GM19351 (cell line): ENCODE measurements around the gene LCLAT1.
"Not testable (repeated sequence)": the region's sequence is repeated elsewhere in the genome, so short reads cannot be mapped to it uniquely, and the experiment has no call there.

Experiments used
- ATAC-seq: cut with Tn5 transposase; IDR thresholded peaks from one replicate; pipeline ENCODE4 v1.9.1; 2021; ENCODE audit warnings: mild to moderate bottlenecking, moderate library complexity; ENCODE audit not compliant: unreplicated experiment

Gene LCLAT1

DNA sequence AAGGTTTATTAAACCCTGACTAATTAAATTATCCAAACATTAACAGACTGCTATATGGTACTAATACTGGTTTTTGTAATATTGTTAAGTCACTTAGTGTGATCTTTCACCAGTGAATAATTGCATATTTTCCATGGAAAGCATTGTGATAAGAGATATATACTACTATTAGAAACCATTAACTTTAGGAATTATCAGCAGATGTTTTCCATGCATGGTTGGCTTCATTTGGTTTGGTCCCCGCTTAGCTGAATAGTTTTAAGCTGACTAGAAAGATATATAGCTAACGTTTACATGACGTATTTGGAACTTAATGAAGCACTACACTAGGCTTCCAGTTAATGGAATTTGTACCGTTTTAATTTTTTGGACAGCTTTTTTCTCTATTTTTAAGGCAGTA, 37.9 kb downstream of the LCLAT1 start:
- no peak for ATAC-seq

- ATAC-seq, result no peak
Observed at GRCh38 chr2:30486655-30487054, 39.6 kb downstream of the LCLAT1 start.

DNA sequence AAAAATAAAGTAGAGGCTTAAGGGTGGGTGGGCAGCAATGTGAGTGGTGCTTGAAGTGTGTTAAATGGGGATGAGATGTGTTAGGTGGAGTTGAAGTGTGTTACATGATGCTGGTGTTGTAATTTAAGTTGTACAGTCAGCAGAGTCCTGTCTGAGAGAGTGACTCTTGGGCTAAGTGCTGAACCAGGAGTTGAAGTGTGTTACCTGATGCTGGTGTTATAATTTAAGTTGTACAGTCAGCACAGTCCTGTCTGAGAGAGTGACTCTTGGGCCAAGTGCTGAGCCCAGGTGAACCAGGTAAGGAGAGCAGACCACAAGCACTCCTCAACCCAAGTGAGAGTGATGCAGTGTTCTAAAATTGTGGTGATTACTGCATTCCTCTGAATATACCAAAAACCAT, 40.6 kb downstream of the LCLAT1 start:
- ATAC-seq, result no peak

- ATAC-seq, result no peak
Observed at GRCh38 chr2:30488012-30488659, 41.1 kb downstream of the LCLAT1 start.

GRCh38 chr2:30491225-30491624, 44.2 kb downstream of the LCLAT1 start:
- no peak for ATAC-seq

- ATAC-seq, result no peak
Observed at GRCh38 chr2:30492185-30492584, 45.1 kb downstream of the LCLAT1 start.

GRCh38 chr2:30492619-30493018, 45.6 kb downstream of the LCLAT1 start:
- no peak for ATAC-seq

GRCh38 chr2:30493440-30493839, 46.4 kb downstream of the LCLAT1 start:
- no peak for ATAC-seq

GRCh38 chr2:30495896-30496295, 48.9 kb downstream of the LCLAT1 start:
- ATAC-seq, result not testable (repeated sequence)

DNA sequence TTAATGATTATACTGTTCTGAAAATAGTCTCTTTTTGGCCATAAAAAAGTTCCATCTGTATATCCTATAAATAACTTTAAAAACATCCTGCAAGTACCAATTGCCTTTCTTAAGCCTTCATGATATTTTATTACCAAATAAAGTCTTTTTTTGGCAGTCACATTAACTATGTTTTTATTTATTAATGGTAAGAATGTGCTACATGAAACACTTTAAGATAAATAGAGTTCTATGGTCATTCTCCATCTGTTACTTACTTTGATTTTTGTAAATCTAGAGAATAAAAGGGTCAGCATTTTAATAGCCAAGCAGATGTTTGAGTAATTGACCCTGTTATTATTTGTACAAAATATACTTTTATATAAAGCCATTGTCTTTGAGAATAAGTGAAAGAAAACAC, 52.6 kb downstream of the LCLAT1 start:
- ATAC-seq, result no peak

DNA sequence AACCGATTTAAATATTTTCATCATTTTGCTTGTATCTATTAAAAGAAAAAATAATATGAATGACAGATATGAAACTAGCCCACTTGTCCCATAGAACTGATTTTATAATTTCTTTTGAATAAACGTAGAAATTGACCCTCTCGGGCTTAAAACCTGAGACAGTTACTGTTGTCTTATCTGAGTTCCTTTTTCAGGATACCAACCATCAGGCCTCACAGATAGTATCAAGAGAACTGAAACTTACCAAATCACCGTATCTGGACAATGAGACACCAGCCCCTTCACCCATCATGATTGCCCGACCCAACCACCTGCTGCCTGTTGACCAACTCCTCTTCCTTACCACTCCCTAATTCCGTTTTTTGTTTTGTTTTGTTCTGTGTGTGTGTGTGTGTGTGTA, 53.7 kb downstream of the LCLAT1 start:
- no peak for ATAC-seq

GRCh38 chr2:30502310-30502709, 55.3 kb downstream of the LCLAT1 start:
- ATAC-seq, result no peak

- ATAC-seq, result no peak
Observed at GRCh38 chr2:30503007-30503694, 56.1 kb downstream of the LCLAT1 start.

GRCh38 chr2:30503695-30504052, 56.6 kb downstream of the LCLAT1 start:
- ATAC-seq, result no peak

DNA sequence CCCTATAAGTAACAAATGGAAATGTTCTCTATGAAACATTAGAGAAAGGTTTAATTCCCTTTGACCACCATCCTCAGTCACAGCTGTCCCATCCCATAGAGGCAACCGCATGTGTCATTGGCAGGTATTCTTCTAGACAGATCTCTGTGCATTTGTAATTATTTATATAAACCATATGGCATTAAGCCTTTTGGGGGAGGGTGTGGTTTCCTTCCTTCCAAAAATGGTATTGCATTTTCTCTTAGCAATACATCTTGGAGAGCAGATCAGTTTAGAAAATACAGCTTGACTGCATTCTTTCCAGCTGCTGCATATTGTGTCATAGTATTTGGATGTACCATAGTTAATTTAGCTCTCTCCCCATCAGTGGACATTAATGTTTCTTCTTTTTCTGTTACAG, 57.7 kb downstream of the LCLAT1 start:
- no peak for ATAC-seq

DNA sequence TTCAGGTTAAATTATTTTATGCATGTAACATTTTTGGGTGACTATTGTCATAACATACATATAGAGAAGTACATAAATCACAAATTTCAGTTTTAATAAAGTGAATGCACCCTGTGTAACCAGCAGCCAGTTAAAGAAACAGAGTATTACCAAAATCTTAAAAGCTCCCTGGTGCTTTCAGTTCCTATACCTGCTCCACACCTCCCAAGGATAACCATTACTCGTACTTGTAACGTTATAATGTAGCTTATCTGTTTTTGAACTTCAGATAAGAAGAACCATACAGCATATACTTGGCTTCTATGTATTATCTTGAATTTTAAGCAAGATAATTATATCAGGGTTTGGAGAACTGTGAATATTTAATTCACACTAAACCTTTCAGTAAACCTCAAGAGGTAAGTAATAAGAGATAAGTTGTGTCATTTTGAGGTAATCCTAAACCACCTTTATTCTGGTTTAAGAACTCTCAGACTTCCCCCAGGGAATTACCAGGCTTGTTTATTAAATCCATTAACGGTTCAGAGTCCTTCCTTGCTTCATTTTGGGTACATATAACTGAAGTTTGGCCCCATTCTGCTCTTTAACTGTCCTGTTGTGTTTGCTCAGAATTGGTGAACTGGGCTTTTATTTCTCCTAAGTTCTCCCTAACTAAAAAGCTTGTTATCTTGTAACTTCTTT, 58.6 kb downstream of the LCLAT1 start:
- no peak for ATAC-seq

GRCh38 chr2:30507460-30507859, 60.4 kb downstream of the LCLAT1 start:
- ATAC-seq, result not testable (repeated sequence)

GRCh38 chr2:30509716-30510115, 62.7 kb downstream of the LCLAT1 start:
- ATAC-seq, result no peak

DNA sequence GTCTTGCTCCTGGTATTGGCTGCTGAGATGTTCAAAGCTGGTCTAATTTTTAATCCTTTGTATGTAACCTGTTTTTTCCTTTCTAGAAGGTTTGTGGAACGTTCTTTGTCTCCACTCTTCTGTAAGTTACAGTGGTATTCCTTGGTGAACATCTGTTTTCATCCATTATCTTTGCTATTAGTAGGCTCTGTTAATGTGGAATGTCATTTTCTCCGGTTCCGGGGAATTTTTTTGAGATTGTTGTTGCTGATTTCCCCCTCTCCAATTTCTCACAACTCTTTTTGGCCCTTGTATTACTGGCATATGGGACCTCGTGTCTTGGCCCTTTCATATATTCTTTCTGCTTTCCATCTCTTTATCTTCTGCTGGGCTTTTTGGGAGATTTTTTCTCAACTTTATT, 63.4 kb downstream of the LCLAT1 start:
- ATAC-seq, result no peak

GRCh38 chr2:30511122-30512083, 64.4 kb downstream of the LCLAT1 start:
- no peak for ATAC-seq

GRCh38 chr2:30512243-30512886, 65.3 kb downstream of the LCLAT1 start:
- no peak for ATAC-seq
